Measurements from ENCODE around the gene SHC4.

The SHC4 gene

DNA sequence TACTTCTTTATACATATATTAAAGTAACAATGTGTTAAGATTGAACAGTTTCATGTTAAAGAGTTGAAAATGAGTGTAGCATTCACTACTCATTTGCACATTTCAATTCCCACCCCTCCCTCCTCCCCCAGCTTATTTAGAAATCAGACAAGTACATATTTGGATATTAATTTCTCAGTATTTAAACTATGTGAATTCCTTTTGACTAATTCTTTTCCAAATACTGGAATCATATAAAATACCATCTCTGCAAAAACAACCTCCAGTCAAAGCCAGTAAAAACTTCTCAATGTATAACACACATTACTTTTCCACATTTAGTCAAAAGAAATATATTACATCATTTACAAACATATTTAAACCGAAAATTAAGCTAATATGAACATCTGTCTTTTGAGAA is 25.5 kb upstream of the SHC4 start:
- no peak overlapping the region for H3K4me3 ChIP-seq (ENCODE audit: low read depth, low read length)
- TF ChIP-seq, protein P1, sequence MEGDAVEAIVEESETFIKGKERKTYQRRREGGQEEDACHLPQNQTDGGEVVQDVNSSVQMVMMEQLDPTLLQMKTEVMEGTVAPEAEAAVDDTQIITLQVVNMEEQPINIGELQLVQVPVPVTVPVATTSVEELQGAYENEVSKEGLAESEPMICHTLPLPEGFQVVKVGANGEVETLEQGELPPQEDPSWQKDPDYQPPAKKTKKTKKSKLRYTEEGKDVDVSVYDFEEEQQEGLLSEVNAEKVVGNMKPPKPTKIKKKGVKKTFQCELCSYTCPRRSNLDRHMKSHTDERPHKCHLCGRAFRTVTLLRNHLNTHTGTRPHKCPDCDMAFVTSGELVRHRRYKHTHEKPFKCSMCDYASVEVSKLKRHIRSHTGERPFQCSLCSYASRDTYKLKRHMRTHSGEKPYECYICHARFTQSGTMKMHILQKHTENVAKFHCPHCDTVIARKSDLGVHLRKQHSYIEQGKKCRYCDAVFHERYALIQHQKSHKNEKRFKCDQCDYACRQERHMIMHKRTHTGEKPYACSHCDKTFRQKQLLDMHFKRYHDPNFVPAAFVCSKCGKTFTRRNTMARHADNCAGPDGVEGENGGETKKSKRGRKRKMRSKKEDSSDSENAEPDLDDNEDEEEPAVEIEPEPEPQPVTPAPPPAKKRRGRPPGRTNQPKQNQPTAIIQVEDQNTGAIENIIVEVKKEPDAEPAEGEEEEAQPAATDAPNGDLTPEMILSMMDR (IDR thresholded peaks at IDR 0.05; ENCODE audit: low read depth, low read length, missing control alignments): no peak
- DNase-seq (ENCODE audit: low read depth): no peak

DNA sequence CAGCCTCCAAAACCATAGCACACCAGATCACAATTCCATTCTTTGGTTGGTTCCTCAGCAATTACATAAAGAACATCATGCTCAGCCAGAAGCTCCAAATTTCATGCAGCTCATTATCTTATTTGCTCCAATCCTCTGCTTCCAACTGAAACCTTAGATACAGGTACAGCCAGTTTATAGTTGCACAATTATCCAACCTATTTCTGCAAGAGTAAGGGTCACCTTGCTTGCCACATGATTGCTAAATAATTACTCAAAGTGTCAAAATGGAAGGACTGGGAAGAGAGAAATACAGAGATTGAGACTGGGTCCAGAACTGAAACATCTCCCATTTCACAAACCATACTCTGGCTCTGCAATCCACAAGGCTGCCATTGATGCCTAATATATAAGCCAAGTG is 23.4 kb upstream of the SHC4 start:
- no peak for DNase-seq (ENCODE audit: low read depth)
- TF ChIP-seq, protein P1 (IDR thresholded peaks at IDR 0.05; ENCODE audit: low read depth, low read length, missing control alignments): no peak
- H3K4me3 ChIP-seq (ENCODE audit: low read depth, low read length): no peak overlapping the region

DNA sequence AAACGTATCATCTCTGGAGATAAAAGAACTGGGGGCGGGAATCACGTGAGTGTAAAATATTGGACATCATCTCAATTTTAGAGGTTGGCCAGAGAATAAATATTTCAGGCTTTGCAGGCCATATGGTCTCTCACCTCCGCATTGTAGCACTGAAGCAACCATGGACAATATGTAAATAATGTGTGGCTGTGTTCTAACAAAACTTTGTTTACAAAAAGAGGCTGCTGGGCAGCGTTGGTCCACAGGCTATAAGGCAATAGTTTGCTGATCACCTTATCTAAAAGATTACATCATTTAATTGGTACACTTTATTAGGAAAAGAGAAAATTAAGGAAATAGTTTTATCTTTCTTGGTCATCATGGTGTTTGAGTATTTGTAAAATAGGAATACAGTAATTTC is 22.5 kb upstream of the SHC4 start:
- H3K4me3 ChIP-seq (ENCODE audit: low read depth, low read length): no peak overlapping the region
- no peak for DNase-seq (ENCODE audit: low read depth)
- TF ChIP-seq, protein P1 (IDR thresholded peaks at IDR 0.05; ENCODE audit: low read depth, low read length, missing control alignments): no peak

DNA sequence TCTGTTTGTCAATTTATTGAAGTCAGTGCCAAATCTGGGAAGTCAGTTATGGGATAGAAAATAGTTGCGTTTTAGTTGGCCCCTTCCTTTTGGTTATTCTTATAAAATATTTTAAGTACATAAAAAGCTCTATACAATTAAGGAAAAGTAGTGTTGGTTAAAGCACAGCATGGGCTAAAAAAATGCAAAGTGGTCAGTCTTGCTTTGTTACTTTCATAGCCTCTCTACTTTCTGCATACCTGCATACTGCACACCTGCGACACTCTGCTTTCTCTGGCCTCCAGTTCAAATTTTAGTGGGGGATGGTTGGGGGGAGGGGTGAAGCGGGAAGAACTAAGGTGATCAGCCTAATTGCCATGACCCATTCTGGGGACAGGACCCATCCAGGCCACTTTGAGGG is 21.8 kb upstream of the SHC4 start:
- TF ChIP-seq, protein P1 (IDR thresholded peaks at IDR 0.05; ENCODE audit: low read depth, low read length, missing control alignments): no peak
- no peak overlapping the region for H3K4me3 ChIP-seq (ENCODE audit: low read depth, low read length)
- no peak for DNase-seq (ENCODE audit: low read depth)

DNA sequence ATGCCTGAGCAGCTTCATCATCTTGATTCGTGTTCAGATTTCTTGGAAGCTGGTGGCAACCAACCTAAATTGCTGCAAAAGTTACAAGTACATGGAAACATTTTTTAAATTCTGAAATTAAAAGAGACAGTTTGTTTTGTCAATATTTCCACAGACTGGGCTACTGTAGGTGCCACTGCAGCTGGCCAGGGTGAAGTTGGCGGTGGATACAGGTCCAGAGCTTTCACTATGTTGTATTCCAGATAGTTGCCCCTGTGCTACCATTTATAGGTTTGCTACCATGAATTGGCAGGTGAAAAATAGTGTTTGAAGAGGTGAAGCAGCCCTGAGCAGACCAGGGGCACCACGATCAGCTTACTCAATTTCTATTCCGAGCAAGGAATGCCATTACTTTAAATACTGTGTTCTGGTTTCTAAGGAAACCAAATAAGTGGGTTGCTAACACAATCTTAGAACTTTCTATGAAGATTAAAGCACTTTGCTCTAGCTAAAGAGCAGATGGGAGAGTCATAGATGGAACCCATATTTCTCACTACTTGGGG is 21.2 kb upstream of the SHC4 start:
- no peak for DNase-seq (ENCODE audit: low read depth)
- H3K4me3 ChIP-seq (ENCODE audit: low read depth, low read length): no peak overlapping the region
- TF ChIP-seq, protein P1 (IDR thresholded peaks at IDR 0.05; ENCODE audit: low read depth, low read length, missing control alignments): no peak

DNA sequence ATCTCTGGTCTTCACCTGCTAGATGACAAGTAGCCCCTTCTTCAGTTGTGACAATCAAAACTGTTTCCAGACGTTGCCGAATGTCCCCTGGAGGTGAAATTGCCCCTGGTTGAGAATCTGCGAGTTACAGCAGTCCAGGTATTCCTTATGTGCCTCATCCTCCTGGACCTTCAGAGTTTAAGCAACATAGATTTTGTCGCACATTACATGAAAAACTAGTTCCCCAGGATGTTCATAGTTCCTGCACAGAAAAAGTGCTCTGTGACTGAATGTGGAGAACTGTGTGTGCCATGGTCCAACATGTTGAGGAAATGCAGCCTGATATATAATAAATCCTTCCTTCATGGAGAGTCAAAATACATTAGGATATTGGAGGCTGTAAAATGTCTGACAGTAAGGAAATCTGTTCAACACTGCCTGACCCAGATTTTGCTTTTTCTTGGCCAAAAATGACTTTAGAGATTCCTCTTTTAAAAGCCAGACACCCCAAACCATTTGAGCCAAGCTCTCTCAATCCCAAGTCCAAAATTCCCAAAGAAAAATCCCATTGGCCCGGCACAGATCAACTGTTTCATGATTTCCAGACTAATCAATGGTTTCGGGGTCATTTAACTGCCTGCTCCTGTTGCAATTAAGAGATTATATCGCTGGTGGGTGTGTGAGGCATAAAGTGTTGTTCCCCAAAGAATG is 20.4 kb upstream of the SHC4 start:
- H3K4me3 ChIP-seq (ENCODE audit: low read depth, low read length): no peak overlapping the region
- TF ChIP-seq, protein P1 (IDR thresholded peaks at IDR 0.05; ENCODE audit: low read depth, low read length, missing control alignments): no peak
- DNase-seq (ENCODE audit: low read depth): no peak

DNA sequence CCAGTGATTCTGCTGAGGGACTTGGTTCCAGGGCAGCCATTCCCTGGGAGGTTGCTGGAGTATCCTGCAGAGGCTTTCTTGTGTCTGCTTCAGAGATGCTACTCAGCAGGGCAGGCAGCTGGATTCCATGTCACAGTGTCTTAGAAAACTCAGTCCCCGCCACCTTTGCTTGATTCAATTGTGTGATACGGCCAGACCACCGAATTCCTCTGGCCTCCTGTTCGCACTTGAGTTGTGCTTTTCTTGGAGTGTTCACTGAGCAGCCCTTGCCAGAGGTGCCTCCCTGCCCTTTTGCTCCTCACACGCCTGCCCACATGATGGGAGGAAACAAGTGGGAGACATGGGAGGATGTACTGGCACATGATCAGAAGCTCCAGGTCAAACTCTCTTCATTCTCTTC is 19.6 kb upstream of the SHC4 start:
- no peak overlapping the region for H3K4me3 ChIP-seq (ENCODE audit: low read depth, low read length)
- TF ChIP-seq, protein P1 (IDR thresholded peaks at IDR 0.05; ENCODE audit: low read depth, low read length, missing control alignments): no peak
- no peak for DNase-seq (ENCODE audit: low read depth)
